NCI-H187 (cell line): ENCODE results near the gene ZNF331.
A peak's percentile ranks its signal among the peaks of the same experiment; 100 is the strongest.
"Not testable (repeated sequence)": the region's sequence is repeated elsewhere in the genome, so short reads cannot be mapped to it uniquely, and the experiment has no call there.

ENCODE experiments used
- DNase-seq, 2 experiments: peaks; one replicate each; lab custom pipeline; 2025; lab: John Stamatoyannopoulos, UW

The ZNF331 gene

GRCh38 chr19:53537521-53538377 lies at the start of gene ZNF331:
ZNF331 (plus strand) TSS chr19:53538145; CDS start chr19:53569377, 31,232 bp downstream.
- peak; percentile 38 to 45 for DNase-seq

GRCh38 chr19:53492153-53492552 lies 45.8 kb upstream of the ZNF331 start:
- no peak for DNase-seq

- not testable (repeated sequence) for DNase-seq
Measured at GRCh38 chr19:53497311-53498023, 40.5 kb upstream of the ZNF331 start.

GRCh38 chr19:53498024-53498395 lies 39.9 kb upstream of the ZNF331 start:
- not testable (repeated sequence) for DNase-seq

DNA sequence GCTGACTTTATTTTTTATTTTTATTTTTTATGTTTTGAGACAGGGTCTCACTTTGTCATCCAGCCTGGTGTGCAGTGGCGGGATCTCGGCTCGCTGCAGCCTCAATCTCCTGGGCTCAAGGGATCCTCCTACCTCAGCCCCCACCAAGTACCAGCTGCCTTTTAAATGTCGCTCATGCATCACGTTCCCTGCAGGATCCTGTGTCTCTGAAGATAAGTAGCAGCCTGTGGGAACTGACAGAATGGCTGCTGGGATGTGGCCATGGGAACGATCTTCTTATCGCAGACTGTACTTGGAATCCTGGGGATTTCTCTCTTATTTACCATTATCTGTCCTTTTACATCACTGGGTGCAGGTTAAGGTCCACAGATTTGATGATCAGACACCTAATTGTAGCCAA lies 34.8 kb upstream of the ZNF331 start:
- peak in 1 of 2 experiments; percentile 38 for DNase-seq

- not testable (repeated sequence) for DNase-seq
Measured at GRCh38 chr19:53503671-53504364, 34.1 kb upstream of the ZNF331 start.

DNA sequence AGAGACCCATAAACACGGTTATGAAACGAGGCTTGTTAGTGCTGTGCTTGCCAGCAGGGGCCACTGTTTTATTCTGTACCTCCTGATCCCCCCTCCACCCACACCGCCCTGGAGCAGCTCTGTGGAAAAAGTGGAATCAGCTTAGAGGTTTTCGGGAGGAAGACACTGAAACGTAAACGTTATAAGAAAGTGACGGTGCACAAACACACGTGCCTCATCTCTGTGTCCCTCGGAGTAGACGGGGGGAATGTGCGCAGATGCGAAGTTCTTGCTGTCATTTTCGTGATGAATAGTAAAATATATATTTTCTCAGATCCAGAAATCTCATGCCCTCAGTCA lies 33.6 kb upstream of the ZNF331 start:
- not testable (repeated sequence) for DNase-seq

- DNase-seq = no peak
Measured at GRCh38 chr19:53504885-53505284, 33.1 kb upstream of the ZNF331 start.

- DNase-seq = no peak
Measured at GRCh38 chr19:53506728-53507127, 31.2 kb upstream of the ZNF331 start.

DNA sequence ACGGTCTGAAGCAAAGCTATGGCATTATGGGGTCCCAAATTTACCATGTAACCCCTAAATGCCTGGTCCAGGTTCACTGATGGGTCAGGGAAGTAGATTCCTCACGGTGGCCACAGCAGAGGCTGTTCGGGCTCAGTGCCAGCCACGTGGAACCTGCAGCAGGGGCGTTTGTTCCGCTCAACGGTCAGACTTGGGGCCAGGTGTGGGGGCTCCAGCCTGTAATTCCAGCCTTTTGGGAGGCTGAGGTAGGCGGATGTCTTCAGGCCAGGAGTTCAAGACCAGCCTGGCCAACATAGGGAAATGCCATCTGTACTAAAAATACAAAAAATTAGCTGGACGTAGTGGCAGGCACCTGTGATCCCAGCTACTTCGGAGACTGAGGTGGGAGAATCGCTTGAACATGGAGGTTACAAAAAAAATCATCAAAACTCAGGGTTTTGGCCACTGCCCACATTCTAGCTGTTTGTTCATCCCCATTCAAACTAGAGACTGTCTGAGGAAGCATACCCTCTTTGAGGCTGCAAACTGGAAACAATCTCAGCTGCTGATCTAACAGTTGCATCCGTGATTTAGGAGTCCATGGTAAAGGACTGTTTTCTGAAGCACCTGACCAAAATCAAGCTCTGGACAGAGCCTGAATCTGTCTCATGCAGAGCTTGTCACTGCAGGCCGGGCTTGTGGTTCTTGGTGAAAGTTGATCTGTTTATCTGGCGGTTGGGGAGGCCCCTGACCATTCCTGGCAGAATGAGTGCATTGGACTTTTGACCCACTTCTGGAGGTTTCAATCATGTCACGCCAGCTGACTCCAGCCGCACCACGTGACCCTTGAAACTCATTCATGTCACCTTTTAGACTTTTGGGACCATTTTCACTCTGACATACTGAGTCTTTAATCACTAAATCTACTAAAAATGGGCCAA lies 30.2 kb upstream of the ZNF331 start:
- no peak for DNase-seq

DNA sequence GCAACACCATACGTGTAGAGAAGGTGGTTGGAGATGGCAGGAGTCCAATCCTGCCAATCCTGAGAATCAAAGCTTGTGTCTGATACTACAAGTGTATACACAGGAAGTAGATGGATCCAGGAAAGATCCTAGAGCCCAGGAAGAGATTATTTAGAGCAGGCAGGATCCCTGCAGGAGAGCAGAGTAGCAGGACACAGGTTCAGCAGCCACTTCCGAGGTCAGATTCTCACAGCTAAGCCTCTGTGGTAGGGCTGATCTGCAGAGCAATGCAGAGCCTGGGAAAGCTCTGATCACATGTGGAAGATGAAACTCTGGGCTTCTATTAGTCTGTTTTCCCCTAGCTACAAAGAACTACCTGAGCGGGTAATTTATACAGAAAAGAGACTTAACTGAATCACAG lies 28.5 kb upstream of the ZNF331 start:
- DNase-seq = no peak

DNA sequence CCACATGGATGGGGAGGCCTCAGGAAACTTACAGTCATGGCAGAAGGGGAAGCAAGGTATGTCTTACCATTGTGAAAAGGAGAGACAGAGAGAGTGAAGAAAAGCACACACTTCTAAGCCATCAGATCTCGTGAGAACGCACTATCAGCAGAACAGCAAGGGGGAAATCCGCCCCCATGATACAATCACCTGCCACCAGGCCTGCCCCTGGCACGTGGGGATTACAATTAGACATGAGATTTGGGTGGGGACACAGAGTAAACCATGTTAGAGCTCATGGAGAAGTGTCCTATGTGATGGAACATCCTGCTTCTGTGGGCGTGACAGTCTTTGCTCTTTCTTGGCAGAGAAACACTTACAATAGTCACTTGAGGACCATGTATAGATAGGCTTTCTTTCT lies 28.1 kb upstream of the ZNF331 start:
- no peak for DNase-seq

- no peak for DNase-seq
Measured at GRCh38 chr19:53511357-53511756, 26.6 kb upstream of the ZNF331 start.

- peak in 1 of 2 experiments; percentile 13 for DNase-seq
Measured at GRCh38 chr19:53511933-53512374, 26.0 kb upstream of the ZNF331 start.

GRCh38 chr19:53515047-53515446 lies 22.9 kb upstream of the ZNF331 start:
- DNase-seq = not testable (repeated sequence)

DNA sequence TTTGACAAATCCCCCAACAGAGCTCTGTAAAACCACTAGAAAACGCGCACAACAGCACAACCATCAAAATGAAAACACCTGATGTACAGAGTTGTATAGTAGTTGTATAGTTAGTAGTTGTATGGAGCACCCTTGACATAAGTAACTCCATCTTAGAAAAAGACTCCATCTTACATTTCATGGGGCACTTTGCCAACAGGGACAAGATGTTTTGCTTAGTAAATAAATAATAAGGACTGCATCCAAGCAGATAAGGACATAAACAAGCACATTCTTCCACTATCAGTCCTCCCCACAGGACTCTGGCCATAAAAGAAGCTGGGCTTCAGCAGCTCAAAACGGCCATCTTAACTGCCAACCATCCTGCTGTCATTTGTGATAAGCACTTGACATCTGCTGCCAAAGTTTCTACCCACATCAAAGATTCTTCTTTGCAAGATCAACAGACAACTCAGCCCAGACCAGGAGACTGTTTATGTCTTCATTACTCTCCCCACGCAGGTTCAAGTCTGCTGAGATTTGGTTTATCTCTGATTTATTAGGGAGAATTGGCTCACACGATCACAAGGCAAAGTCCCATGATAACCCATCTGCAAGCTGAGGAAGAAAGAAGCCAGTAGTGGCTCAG lies 20.7 kb upstream of the ZNF331 start:
- DNase-seq = no peak

- no peak for DNase-seq
Measured at GRCh38 chr19:53518121-53518520, 19.8 kb upstream of the ZNF331 start.

DNA sequence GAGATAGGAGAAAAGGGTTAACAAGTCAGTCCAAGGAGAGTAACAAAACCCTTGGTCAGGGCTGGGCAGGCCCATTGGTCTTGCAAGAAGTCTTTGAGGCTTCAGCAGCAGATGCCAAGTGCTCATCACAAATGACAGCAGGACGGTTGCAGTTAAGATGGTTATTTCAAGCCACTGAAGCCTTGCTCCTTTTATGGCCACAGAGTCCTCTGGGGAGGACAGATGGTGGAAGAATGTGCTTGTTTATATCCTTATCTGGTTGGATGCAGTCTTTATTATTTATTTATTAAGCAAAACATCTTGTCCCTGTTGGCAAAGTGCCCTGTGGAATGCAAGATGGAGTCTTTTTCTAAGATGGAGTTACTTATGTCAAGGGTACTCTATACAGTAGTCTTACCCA lies 19.2 kb upstream of the ZNF331 start:
- no peak for DNase-seq

- no peak for DNase-seq
Measured at GRCh38 chr19:53519446-53519845, 18.5 kb upstream of the ZNF331 start.

DNA sequence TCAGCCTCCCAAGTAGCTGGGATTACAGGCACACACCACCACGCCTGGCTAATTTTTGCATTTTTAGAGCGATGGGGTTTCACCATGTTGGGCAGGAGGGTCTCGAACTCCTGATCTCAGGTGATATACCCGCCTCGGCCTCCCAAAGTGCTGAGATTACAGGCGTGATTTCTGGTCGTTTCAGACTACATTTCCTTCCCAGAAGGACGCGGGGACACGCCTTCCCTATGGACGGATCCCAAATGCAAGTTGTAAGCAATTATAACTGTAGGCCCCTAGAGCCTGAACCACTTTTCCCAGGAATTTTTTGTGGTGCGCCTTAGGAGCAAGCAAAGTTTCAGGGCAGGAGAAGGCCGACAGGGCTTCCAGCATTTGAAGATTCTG lies 17.8 kb upstream of the ZNF331 start:
- no peak for DNase-seq
